ENCODE measurements around the gene DNAJC27. TPM values are rescaled to one million over a fixed set of nuclear protein-coding genes. Genes with fewer than 3 reads are reported as not detected.

The DNAJC27 gene
- total and polyA plus RNA-seq, 9 of the 15 experiments (the other 6 are each of a cell fraction or from before 2014, with no cell fraction given): 0.53 to 5.9 (median 3.0) TPM

GRCh38 chr2:24972315-24972961 is 683 bp upstream of the DNAJC27 start (continued):
- TF ChIP-seq ZBTB40 (IDR thresholded peaks at IDR 0.05) (peak; percentile 58; the same call in 1 of the 2 replicates), ZBTB40 (CRISPR knock-in tag; IDR thresholded peaks at IDR 0.05) (no peak), ZNF121 (CRISPR knock-in tag; conservative IDR thresholded peaks at IDR 0.05) (no peak), GTF2E2 (tag; IDR thresholded peaks at IDR 0.05) (peak; percentile 78; the same call in 1 of the 2 replicates), NR4A1 (CRISPR knock-in tag; IDR thresholded peaks at IDR 0.05) (no peak), NR4A1 (tag; IDR thresholded peaks at IDR 0.05) (no peak), ZNF165 (CRISPR knock-in tag; IDR thresholded peaks at IDR 0.05; ENCODE audit: borderline replicate concordance) (no peak), FOSL1 (tag; conservative IDR thresholded peaks at IDR 0.05) (0 out of 2 replicates have a peak, but pooled peaks have one; percentile 5), DPF2 (IDR thresholded peaks at IDR 0.05) (peak; percentile 57; the same call in 1 of the 2 replicates), ZNF395 (CRISPR knock-in tag; IDR thresholded peaks at IDR 0.05) (0 out of 2 replicates have a peak, but pooled peaks have one; percentile 79), ZNF589 (CRISPR knock-in tag; IDR thresholded peaks at IDR 0.05; ENCODE audit: low read depth) (0 out of 2 replicates have a peak, but pooled peaks have one; percentile 18), ZNF24 (IDR thresholded peaks at IDR 0.05) (peak; percentile 36; the same call in 1 of the 2 replicates), BRD9 (IDR thresholded peaks at IDR 0.05; ENCODE audit: low read depth, partially characterized antibody) (peak; percentile 57), MLLT1 (IDR thresholded peaks at IDR 0.05) (peak; percentile 56 to 75; a peak in 2 of 4 replicates), ZNF511 (CRISPR knock-in tag; IDR thresholded peaks at IDR 0.05) (0 out of 2 replicates have a peak, but pooled peaks have one; percentile 0), ATF1 (CRISPR knock-in tag; IDR thresholded peaks at IDR 0.05) (no peak), ATF1 (tag; IDR thresholded peaks at IDR 0.05) (peak; percentile 81; the same call in 1 of the 2 replicates)

Data from K562 (cell line).